Measurements from ENCODE around the gene MCM5.
A peak's percentile ranks its signal among the peaks of the same experiment; 100 is the strongest.

The MCM5 gene

DNA sequence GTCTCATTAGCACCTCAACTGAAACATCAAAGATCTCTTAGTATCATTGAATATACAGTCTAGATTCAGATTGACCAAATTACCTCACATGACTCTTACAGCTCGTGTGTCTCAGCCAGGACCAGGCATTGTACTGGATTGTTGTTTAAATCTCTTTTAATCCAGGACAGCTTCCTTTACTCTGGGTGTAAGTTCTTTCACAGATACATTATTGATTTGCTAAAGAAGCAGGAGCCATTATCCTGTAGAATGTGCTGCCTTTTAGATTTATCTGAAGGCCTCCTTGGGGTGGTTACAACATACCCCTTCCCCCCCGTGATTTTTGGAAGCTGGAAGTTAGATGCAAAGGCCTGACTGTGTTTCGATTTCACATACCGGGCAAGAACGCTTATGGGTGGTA is 4.2 kb downstream of the MCM5 start:
- DNase-seq: no peak

DNA sequence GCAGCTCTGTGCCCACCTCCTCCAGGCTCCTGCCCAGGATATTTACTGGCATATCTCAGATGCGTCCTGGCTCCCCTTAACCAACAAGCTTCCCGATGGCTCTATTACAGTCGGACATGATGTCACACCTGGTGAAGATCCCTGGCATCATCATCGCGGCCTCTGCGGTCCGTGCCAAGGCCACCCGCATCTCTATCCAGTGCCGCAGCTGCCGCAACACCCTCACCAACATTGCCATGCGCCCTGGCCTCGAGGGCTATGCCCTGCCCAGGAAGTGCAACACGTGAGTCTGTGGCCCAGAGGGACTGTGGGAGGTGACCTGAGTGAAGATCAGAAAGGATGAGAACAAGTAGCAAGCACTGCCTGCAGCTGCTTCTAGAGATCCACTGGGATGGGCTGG is 6.5 kb downstream of the MCM5 start:
- DNase-seq: no peak

DNA sequence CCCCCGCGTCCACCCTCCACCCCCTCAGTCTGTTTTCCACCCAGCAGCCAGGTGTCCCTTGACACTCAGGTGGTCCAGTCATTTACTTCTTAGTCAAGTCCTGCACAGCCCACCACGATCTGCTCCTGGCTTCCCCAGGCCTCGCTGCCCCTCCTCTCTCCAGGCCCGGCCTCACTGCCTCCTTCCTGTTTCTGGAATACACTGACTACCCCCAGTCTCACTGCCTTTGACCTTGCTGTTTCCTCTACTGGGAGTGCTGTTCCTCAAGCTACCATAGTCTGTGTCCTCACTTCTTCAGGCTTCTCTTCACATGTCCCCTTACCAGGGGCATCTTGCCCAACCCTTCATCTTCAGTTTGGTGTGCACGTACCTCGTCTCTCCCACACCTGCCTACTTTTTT is 7.4 kb downstream of the MCM5 start:
- no peak for DNase-seq

DNA sequence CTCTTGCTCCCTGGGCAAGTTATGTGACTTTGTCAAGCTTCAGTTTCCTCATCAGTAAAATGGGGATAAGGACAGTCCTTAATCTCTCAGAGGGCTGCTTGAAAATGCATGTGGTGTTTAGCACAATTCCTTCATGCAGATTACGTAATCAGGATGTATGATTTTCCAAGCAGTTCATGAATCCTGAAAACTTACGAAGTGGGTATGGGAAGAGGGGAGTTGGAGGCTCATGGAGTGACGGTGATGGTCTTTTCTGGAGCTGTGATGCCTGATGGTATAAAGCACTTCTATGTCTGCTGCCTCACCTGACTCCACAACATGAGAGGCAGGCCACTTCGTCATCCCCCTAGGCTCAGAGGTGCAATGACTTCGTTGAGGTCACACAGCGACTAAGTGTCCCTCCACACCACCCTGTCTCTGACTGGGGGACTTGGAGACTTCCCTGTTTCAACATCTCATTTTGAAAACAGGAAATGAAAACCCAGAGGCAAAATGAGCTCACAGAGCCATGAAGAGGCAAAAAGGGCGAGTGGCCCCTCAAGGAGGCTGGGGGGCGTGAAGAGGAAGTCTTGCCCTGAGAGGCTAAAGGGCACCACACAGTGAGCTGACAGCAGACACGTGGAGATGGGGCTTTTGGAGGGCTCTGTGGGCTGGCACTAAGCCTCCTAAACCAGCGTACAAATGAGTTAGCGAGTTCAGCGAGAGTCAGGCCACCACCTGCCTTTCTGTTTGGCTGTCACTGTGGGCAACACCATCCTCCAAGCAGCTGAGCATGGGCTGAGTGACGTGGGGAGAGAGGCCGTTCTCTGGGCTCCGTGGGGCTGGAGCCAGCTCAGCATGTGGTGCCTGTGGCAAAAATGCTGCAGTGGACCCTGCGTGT is 10.1 kb downstream of the MCM5 start:
- no peak for DNase-seq

DNA sequence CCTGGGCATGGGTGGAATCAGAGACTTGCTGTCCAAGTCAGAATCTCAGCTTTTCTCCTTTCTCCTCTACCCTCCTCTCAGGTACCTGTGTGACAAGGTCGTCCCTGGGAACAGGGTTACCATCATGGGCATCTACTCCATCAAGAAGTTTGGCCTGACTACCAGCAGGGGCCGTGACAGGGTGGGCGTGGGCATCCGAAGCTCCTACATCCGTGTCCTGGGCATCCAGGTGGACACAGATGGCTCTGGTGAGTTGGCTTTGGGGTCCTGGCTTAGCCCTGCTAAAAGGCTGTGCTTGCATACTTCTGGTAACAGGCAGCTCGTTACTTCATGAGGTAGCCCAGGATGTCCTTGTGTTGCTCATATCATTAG is 10.7 kb downstream of the MCM5 start:
- no peak for DNase-seq

DNA sequence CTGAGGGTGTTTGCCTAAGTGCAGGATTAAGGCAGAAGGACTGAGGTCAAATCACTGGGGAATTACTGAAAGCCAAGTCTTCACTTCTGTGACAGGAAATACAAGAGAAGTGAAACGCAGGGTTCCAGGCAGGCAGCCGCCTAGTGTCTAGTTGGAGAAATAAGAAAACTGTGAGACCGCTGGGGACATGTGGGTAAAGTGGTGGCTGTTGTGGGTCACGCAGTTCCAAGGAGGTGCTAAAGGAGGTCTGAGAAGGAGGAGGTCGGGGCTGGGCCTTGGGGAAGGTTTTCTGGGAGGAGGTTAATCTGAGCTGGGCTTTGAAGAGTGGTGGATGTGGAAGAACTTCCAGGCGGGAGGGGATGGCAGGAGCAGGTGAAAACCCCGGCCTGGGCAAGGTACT is 11.2 kb downstream of the MCM5 start:
- no peak for DNase-seq

DNA sequence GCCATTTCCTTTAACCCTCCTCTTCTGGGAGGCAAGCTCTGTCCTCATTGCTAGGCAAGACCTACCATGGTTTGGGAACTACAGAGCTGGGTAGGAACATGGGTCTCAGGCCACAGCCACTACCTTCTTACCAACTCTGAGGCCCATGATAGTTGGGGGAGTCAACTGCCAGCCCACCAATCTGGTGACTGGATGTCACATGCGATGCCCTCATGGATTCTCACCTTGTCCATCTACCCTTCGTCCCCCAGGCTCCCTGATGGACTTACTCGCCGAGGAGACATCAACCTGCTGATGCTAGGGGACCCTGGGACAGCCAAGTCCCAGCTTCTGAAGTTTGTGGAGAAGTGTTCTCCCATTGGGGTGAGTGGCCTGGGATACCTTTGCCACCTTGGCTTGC is 13.7 kb downstream of the MCM5 start:
- no peak for DNase-seq

DNA sequence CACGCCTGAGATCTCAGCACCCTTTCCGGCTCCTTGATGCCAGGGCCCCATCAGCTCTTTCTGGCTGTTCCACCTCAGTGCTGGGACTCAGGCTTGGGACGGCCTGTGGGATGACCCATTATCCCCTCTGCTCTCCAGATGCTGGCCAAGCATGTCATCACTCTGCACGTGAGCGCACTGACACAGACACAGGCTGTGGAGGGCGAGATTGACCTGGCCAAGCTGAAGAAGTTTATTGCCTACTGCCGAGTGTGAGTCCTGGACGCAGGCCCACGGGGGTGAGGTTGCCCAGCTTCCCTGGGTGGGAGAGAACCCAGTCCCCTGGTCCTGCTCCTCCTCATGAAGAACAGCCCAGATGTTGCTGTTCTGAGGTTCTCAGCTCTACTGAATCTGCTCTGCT is 17.7 kb downstream of the MCM5 start:
- DNase-seq: no peak

DNA sequence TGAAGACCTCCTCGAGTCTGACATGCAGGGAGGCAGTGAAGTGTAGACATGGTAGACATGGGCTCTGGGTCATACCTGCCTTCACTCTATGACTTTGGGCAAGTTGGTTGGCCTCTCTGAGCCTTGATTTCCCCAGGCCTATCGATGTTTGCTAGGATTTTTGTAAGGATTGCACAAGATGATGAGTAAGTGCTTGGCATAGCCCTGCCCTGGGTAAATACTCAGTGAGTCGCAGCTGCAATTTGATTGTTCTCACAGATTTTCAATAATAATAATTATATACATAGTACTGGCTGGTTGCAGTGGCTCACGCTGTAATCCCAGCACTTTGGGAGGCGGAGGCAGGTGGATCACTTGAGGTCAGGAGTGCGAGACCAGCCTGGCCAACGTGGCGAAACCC is 18.1 kb downstream of the MCM5 start:
- DNase-seq: no peak

DNA sequence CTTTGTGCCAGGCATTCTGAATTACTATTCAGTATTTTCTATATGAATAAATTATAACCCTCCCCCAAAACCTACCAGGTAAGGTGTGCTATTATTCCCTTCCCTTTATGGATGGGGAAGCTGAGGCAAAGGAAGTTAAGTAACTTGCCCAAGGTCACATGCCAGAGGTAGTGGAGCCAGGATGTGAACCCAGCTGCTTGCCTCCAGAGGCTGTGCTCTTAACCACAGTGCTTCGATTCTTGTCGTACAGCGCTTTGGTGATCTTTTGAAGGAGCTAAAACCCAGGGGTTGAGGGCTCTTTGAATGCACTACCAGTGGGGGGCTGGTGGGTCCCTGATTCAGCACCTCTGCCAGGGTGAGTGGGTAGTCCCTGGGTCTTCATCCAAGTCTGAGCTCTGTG is 18.8 kb downstream of the MCM5 start:
- DNase-seq: no peak

DNA sequence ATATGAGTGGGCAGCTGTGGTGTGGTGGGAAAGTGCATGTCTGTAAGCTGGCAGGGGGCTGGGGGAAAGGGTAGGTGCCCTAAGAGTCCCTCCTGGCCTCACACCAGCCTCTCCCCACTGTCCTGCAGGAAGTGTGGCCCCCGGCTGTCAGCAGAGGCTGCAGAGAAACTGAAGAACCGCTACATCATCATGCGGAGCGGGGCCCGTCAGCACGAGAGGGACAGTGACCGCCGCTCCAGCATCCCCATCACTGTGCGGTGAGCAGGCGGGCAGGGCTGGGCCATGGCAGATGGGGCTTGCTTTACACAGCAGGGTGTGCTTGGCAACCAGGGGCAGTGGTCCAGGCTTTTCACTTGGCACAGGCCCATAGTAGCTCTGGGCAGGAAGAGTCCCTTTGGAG is 19.8 kb downstream of the MCM5 start:
- no peak for DNase-seq

DNA sequence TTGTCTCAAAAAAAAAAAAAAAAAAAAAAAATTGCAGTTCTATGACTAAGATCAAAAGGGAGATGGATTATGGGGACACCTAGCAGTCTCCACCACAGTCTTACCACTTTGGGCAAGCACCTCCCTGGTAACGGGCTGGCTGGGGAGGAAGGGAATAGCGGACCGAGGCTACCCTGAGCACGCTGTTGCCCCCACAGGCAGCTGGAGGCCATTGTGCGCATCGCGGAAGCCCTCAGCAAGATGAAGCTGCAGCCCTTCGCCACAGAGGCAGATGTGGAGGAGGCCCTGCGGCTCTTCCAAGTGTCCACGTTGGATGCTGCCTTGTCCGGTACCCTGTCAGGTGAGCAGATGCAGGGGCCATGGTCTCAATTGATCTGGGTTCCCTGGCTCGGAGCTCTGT is 21.2 kb downstream of the MCM5 start:
- DNase-seq: no peak

DNA sequence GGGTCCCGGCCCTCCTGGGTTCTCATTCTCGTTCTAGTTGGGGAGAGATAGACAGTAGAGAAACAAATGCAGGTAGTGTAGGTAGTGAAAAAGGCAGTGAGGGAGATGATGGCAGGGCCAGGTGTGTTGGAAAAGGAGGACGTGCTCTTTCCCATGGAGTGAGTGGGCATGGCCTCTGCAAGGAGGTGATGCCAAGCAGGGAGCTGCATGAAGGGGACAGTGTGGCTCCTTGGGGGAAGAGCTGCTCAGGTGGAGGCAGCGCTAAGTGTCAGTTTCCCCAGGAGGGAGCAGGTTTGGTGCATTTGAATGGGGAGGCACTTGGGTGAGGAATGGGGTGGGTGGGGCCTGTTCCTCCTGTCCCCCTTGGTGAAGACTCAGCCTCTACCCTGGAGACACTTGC is 22.2 kb downstream of the MCM5 start:
- DNase-seq: no peak

DNA sequence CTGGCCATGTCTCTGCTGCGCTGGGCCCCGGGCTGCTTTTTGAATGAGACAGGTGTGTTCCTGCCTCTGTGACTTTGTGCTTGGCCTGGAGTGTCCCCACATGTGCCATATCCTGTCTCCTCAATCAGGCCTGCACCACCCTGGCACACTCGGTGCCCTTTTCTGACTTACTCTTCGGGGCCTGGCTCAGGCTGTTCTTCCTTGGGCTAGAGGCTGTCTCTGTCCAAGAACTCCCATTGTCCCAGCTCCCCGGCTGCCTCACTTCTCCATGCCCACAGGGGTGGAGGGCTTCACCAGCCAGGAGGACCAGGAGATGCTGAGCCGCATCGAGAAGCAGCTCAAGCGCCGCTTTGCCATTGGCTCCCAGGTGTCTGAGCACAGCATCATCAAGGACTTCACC is 23.0 kb downstream of the MCM5 start:
- no peak for DNase-seq

DNA sequence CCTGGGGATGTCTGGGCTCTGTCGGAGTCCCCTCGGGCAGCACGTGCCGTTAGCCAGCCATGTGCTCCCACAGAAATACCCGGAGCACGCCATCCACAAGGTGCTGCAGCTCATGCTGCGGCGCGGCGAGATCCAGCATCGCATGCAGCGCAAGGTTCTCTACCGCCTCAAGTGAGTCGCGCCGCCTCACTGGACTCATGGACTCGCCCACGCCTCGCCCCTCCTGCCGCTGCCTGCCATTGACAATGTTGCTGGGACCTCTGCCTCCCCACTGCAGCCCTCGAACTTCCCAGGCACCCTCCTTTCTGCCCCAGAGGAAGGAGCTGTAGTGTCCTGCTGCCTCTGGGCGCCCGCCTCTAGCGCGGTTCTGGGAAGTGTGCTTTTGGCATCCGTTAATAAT is 24.1 kb downstream of the MCM5 start:
- DNase-seq: no peak

DNA sequence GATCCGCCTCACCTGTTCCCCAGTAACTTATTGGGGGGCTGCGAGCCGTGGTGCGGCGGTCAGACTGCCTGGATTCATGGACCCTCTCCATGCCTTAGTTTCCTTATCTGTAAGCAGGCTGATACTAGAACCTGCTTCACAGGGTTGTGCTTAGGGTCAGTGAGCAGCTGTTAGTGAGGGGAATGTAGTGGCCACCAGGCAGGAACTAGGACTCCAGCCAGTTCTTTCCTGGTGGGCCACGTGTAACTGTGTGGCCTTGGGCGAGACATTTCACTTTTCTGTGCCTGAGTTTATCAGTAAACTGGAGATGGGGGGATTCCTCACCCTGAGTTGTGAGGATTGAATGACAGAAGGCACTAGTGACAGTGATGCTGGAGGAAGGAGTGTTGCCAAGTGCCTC is 24.8 kb downstream of the MCM5 start:
- DNase-seq: no peak

DNA sequence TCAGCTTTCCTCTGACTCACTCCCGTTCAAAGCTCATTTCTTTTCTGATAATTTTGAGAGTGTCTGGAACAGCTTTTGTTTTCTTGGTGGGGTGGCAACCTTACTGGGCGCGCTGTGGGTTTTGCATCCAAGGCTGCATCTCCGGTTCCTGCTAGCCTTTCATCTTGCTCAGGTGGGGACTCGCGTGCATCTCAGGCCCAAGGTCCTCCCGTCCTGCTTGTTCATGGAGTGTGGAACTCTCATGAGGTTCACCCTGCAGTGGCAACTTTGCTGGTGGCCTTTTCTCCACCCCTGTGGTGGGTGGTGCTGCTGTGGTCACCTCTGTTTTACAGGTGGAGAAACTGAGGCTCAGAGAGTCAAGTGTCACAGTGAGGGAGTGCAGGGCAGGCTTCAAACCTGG is 25.6 kb downstream of the MCM5 start:
- DNase-seq: no peak

DNA sequence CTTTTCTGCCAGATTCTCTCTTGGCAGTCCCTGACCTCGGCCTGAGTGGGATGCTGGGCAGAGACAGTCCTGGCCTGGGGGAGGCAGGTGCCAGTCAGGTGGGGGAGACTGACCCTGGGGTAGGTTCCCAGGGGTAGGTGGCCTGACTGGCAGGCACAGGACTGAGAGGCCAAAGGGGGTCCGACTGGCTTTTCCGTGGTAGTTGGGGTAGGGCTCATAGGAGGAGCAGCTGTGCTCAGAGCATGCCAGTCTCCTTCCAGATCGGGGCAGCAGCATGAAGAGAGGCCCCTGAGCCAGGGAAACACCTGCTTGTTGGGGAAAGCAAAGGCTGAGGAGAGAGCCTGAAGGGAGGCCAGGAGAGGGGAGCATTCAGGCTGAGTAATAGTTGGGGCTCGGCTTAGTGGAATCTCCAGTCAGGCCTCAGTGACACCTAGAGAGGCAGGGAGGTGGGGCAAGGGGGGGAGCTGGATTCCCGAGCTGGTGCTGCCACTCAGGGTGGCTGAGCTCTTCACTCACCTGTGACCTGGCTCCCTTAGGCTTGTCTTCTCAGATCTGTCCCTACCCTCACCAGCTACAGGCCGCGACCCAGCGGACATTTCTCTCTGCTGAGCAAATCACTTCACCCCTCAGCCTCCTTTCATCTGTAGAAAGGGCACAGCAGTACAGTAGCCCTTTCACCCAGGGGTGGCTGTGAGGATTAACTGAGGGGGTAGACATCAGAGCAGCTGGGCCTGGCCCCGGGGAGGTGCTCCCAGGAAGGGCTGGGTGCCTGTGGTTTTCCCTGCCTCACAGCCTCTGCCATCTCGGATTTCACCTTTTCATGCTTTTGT is 26.2 kb downstream of the MCM5 start:
- DNase-seq: peak; percentile 78

DNA sequence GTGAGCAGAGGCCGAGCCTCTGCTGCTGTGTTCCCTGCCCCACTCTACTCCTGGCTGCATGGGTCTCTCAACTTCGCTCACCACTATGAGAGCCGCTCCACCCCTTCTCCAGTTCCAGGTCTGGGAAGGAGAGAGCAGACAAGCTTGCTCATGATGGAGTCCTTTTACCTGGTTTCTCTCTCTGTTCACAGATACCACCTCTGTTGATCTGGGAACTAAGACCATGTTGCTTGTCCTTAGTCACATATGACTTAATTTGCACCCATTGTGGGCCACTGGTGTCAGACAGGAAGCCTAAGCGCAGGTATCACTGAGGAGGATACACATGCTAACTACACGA is 26.8 kb downstream of the MCM5 start:
- DNase-seq: no peak

DNA sequence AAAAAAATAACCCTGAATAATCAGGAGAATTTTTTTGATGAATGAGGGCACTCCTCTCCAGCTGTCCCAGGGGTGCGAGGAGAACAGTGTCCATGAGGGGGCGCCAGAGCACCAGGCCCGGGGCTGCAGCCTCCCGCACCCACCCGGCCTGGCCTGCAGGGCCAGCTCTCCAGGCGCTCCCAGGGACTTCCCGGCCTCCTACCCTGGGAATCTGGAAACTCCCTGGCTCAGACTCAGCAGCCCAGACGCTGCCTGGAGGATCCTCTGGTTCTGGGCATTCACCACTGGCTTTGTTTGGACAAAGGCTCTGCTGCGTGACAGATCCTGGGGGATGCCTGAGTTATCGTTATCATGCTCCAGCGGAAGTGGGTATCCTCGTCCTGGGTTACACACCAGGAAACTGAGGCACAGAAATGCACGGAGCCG is 31.0 kb downstream of the MCM5 start:
- peak; percentile 93 for DNase-seq

DNA sequence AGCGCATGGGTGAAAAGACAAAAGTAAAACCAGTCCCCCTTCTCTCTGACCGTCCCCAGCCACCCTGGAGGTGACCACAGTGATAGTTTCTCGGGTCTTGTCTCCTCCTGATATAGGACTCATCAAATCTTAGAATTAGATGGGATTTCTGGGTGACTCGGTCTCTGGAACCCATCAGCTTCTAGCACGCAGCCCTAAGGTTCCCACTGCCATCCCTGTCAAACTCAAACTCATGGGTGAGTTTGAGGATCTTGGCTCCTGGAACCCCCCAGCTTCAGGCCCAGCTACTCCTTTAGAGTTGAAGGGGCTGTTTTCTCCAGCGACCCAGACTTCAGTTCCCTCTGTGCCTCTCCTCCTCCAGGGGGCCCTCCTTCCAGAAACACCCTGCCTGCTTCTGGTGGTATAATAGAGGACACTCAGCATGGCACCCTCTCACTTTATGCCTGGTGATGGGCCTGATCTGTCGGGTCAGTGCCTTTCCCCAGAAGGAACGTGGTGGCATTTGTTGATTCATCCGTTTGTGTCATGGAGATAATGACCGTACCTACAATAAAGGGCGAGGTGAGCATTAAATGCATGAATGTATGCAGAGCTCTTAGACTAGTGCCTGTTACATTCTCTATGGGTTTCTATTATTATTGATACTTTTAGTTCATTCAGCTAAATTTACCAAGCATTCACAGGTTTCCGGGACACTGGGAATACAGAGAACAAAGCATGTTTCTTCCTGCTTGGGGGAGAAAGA is 31.7 kb downstream of the MCM5 start:
- no peak for DNase-seq

DNA sequence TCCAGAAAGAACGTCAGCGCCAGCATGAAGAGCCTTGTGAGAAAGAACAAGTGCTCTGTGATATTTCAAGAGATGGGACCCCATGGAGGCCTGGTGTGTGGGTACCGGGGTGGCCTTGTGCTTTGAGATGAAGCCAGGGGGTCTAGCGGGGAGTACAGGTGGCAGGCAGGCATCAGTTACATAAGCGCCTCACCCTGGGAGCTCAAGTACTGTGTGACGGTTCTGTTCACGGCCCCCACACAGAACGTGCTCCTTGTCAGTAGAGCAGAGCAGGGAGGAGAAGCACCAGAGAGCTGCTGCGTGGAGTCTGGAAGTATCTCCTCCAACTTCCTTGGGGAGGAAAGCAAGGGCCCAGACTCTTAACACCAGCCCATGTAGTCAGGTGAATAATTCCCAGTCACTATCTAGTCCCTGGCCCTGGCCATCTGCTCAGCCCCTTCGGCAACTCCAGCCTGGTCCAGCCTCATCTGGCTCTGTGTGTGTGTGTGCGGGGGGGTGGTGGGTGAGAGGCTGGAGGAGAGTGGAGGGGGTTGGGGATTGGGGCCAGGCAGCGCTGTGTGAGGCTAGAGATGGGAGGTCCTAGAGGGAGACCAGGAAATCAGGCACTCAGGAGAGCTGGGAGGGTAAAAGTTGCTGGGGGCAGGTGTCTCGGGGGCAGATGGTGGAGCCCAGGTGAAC is 32.4 kb downstream of the MCM5 start:
- DNase-seq: no peak

DNA sequence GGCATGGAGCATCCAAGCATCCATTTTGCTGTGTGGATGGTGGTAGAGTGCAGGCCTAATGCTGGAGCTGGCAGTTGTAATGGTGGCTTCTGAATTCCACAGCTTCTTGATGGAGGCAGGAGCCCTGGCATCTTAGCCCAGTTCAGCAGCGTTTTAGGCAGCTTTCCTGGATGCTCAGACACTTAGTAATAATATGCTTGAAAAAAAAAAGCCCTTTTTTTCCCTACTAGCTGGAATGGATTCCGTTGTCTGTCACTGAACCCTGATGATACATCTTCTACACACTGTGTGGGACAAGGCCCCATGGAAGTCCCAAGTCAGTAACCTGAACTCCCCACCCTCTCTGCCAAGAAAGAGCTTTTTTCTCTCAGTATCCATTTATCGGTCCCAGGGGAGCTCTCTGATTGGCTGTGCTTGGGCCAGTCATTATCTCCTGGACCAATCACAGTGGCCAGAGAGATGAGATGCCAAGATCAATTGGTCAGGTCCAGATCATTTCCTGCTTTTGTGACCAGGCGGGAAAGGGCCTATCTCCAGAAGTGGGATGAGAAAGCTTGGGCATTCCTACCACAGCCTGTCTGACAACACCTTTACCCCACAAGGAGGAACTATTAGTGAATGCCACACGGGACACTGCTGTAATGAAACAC is 34.2 kb downstream of the MCM5 start:
- DNase-seq: no peak
